ENCODE data around the gene EFCAB6.
A peak's percentile ranks its signal among the peaks of the same experiment; 100 is the strongest.

EFCAB6 gene

DNA sequence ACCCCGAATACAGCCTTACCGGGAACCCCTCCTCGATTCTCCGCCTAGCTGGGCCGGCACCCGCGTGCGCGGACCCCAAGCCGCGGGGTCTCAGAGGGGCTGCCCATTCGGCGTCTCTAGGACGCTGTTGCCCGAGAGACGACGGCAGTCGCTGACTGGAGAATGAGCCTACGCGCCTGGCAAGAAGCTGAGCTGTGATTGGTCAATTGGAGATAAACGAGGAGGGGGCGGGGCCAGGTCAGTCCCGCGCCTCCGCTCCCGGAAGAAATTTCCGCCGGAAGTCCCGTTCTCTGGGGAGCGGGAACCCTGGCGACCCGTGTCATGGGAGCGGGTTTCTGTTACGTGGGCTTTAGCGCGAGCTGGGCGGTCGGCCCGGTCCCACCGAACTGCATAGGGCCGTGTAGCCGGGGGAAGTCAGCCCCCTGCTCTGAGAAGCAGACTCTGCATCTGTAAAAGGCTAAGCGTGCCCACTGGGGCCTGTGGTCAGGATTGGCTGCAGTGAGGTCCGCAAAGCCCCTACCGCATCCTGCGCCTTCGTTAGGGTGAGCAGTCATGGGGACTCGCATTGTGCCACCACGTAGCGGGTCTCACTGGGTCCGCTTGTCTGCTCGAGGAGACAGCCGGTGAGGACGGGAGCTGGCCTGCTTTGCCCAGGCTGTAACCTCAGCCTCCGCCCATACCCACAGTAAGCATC, at the start of gene EFCAB6:
Gene EFCAB6 (minus strand): TSS at position 157 of the 694 bp plus-strand sequence. CDS start 29,987 bp downstream, outside the sequence.
- DNase-seq: peak; percentile 86

GRCh38 chr22:43861529-43861928, 49.4 kb upstream of the EFCAB6 start:
- DNase-seq: no peak

DNA sequence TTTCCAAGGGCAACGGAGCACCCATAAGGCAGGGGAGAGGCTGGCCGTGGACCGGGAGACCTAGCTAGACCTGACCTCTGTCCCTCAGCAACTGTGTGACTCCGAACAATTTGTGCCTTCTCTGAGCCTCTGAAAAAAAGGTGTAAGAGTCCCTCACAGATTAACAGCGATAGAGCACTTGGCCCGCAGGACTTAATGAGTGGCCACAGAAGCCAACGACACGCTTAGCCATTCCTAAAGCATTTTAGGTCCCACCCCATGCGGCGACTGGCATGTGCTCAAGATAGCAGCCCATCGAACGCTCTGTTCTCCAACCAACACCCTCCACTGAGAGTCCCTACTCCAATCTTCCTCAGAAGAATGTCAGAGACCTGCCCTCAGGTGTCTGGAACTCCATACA, 48.7 kb upstream of the EFCAB6 start:
- no peak for DNase-seq

DNA sequence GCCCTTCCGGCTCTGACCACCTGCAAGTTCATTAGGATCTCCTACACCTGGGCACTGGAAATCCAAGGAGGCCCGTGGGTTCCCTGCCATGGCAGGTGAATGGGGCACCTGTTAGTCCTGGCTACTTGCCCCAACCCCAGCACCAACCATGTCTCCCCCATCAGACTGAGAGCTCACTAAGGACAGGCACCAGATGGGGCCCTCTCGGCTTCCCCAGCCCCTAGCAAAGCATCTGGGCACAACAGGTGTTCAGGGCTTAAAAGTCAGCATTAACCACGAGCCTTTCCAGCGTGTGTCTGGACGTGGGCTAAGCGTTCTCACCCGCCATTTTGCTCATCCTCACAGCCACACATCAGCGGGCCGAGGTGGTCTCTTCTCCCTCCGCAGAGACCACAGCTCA, 48.0 kb upstream of the EFCAB6 start:
- no peak for DNase-seq

DNA sequence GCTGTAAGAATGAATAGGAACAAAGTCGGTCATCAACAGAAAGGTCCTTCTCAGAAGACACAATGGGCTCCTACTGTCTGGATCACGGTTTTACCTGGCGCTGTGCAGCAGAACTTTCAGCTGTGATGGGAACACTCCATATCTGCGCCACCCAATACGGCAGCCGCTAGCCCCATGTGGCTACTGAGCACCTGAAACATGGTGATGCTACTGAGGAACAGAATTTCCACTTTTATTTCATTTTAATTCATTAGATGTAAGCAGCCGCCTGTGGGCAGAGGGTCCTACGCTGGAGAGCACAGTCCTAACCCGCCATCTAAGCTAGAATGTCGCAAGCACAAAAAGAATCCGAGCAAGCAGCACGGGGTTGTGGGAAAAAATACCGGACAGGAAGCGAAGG, 47.5 kb upstream of the EFCAB6 start:
- DNase-seq: no peak

GRCh38 chr22:43859176-43859575, 47.1 kb upstream of the EFCAB6 start:
- DNase-seq: no peak

DNA sequence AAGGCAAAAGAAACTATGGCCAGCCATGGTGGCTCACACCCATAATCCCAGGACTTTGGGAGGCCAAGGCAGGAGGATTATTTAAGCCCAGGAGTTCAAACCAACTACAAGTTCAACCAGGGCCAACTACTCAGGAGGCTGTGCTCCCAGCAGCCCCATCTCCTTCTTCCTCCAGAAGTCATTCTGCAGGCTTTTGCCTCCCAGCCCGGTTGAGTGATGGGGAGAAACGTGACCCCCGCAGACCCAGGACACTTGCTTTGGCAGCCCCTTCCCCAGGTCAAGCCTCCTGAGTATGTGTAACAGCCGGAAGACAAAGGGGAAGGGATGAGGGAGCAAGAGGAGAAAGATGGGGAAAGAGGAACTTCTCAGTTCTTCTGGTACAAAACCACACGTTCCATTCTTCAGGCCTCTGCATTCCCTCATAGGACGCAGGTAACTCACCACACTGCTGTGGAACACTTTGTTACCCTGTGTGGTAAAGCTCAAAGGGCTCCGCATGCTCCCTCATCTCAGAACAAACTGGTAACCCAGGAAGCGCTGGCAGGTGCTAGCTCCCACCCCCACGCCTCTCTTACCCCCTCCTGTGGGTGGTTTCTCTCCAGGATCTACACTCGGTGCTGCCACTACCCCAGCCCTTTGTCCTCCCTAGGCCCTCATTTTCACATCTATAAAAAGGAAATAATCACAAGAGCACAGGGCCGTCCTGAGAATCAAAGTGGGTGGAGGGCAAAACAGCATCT, 46.2 kb upstream of the EFCAB6 start:
- DNase-seq: no peak

DNA sequence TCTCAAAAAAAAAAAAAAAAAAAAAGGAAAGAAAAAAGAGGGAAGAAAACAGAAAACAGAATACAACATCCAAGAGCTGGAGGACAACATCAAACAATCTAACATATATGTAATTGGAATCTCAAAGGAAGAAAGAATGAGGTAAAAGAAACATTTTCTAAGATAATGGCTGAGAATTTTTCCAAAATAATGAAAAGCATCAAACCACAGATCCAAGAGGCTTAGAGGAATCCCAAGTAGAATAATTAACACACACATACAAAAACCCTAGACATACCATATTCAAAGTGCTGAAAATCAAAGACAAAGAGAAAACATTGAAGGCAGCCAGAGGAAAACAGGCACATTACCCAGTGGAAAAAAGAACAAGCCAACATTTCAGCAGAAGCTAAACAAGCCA, 45.3 kb upstream of the EFCAB6 start:
- DNase-seq: no peak

DNA sequence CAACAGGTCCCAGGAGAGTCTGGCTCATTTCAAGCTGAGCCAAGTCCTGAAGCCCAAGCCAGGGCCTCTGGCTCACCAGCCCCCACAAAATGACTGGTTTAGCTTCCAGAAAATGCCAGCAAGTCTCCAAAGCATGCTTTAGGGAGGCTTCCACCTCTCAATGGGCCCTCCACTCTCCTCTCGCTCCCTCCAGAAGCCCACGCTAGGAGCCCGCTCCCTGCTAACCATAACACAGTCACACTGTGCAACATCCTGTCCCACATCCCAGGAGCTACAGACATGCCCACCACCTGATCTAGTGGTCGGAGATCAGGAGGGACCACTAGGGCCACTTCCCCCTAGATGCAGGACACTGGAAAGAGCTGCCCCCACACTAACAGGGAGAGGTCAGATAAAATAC, 43.3 kb upstream of the EFCAB6 start:
- DNase-seq: no peak

- DNase-seq: no peak
These were observed 42.7 kb upstream of the EFCAB6 start for GRCh38 chr22:43854786-43855271.

DNA sequence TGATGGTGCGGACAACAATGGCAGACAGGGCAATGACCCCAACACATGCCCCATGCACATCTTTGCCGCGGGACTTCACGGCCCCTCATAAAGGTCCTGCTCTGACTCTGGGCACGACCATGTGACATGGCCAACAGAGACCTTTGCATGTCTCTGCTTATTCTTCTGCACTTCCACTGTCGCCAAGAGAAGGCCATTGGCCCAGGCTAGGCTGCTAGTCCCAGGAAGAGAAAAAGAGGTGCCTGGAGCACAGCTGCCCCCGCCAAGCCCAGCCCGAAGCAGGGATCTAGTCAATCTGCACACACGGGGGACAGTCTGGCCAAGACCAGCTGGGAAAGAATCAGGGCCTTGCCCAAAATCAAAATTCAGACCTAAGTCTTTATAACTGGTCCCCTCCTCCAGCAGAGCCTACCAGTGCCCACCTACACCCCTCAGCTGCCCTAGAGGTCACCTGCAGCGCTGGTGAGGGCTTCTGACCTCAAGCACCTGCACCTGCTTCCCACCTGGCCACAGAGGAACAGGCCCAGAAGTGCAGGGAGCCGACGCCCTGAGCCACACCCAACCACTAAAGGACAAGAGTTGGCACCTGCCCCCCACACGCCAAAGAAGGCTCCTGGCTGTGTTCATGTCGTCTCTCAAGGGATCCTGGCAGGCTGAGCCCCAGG, 42.1 kb upstream of the EFCAB6 start:
- no peak for DNase-seq

DNA sequence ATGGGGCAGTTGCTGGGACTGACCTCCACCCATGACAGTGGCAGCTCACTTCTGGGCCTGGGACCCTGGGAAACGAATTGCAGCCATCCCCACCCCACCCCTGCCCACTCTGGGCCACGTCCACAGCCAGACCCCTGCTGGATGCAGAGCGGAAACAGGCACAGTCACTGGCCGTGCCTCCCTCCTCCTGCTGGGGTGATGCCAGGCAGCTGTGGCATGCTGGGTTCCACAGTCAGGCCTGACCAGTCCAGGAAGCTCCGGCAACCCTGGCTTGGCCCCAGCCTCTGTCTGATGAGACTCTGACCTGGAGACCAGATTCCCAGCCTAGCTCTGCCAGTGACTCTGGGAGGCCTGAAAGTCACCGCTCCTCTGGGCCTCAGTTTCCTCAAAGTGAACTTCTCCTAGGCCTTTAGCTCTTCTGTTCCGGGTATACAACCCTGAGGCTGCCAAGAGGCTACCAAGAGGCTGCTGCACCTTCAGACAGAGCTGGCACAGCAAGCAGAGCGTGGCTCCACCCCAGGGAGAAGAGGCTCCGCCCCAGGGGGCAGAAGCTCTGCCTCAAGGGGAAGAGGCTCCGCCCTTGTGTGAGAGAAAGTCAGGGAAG, 41.3 kb upstream of the EFCAB6 start:
- no peak for DNase-seq

- no peak for DNase-seq
These were observed 40.6 kb upstream of the EFCAB6 start for GRCh38 chr22:43852573-43853327.

GRCh38 chr22:43851979-43852307, 39.8 kb upstream of the EFCAB6 start:
- DNase-seq: no peak

DNA sequence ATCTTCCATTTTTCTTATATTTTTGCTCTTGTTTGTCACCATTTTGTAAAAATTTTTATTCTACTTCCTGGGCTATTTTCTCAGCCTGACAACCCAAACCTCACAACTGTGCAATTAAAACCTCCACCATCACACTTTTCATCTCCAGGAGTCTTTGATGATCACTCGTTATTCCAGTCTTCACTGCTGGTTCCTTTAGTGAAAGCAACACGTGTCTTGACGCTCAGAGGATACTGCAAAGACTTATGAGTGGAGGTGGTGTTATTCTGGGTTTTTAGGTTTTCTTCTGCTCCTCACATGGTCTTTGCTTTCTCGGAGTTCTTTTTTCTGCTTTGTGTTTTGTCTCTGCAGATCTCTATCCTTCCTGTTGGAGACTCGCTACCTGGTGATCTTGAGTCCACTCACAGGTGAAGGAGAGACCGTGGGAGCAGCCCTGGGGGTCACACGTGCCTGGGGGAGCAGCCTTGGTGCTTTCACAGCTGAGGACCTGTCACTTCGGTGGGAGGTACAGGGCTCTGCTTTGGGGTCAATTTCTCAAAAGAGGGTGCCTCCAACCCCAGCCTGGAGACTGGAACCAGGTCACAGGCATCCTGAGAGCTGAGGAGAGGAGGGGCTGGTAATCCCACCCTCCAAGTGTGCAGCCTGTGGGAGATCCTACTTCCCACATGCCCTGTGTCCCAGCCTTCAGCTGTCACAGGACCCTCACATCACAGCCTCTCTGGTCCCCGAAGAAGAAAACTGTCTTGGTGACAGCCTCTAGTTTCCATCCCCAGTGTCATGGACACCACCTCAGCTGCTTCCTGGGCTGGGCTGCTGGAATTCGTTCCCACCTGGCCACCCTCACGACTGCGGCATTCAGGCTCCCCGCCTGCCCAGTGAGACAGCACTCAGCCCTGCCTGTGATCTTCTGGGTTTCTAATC, 39.2 kb upstream of the EFCAB6 start:
- no peak for DNase-seq

DNA sequence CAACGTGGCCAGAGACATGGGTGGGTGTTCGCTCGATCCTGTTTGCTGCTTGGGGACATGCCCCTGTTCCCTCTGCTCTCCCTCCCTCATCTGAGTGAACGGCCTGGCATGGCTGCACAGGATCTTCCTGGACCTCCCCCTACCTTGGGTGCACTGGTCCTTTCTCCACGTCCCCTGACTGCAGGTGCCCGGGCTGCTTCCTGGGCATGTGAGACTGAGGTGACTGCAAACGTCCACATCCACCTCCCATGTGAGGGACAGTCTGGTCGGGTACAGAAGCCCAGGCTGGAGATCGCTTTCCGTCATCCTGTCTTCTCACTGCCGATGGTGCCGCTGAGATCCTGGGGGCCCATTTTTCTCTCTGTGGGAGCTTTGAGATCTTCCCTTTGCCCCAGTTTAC, 38.4 kb upstream of the EFCAB6 start:
- DNase-seq: no peak

DNA sequence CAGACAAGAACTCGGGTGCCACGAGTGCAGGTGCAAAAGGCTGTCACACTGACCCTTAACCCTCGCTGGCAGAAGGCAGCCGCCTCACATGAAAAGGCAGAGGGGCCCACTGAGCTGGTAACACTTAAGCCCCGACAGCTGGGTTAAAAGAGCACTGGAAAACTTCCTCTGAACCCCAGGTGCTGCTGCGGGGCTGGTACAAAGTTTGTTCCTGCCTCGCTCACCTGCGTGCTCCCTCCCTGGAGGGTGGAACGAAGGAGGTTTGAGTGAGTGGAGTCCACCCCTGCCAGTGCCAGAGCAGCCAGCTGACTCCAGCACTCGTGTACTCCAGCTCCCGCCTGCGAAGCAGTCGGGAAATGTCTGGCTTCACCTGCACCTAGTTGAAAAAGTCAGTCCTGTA, 37.6 kb upstream of the EFCAB6 start:
- DNase-seq: no peak

GRCh38 chr22:43848366-43849171, 36.5 kb upstream of the EFCAB6 start:
- DNase-seq: no peak

DNA sequence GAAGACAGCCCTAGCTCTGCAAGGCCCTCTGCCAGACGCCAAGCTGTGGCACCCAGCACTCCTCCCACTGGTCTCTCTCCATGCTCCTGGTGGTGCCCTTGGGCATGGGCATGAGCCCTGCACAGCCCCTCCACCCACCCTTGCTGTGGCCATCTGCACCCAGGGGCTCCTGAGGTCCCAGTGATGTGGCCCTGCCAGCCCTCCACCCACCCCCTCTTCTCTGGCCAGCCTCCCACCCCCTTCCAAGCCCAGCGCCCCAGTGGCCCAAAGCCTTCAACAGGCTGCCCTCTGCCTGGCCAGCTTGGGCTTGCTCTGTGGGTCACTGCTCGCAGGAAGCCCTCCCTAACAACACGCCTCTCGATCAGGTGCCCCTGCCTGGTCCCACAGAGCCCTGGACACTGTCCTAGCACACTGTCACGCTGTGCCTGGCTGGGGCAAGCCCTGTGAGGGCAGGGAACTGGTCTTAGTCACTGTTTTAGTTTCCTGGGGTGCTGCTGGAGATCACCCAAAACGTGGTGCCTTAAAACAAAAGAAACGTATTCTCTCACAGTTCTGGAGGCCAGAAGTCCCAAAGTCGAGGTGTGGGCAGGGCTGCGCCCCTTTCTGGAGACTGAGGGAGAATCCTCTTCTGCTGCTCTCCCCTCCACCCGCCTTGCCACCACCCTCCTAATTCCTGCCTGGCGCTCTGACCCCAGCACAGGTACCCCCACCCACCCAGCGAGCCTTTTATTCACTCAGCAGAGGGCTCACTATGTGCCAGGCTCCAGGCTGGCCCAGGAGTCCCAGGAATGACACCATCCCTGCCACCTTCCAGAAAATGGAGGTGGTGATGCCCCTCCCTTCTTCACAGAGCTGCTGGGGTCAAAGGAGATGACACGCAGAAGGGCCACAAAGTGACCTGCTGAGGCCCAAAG, 35.5 kb upstream of the EFCAB6 start:
- DNase-seq: no peak

- no peak for DNase-seq
These were observed 34.9 kb upstream of the EFCAB6 start for GRCh38 chr22:43846966-43847365.

Data from CD4-positive, alpha-beta T cell treated with Interferon gamma for 1 hour (primary cell).